HG02938 (cell line): ENCODE data around the gene NEGR1.

ENCODE experiments used
- ATAC-seq: cut with Tn5 transposase; IDR thresholded peaks from one replicate; pipeline ENCODE4 v1.9.1; 2021; ENCODE audit warnings: mild to moderate bottlenecking, moderate library complexity; ENCODE audit not compliant: unreplicated experiment

NEGR1 gene

DNA sequence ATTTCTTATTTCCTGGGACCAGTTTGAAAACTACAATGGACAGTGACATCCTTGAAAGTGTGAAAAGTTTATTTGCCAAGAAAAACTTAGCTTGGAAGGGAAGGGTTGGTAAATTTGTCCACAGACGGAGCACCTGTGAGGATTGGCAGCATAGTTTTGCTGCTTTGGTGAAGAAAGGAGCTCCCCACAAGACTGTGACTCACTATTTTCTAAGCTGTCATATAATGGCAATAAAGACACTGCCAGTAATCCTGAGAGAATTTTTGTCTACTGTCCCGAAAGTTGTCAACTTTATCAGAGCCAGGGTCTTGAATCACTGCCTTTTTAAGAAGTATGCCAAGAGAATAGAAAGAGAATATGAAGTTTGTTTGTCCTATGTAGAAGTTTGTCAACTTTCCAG is 230.8 kb downstream of the NEGR1 start:
- no peak for ATAC-seq

DNA sequence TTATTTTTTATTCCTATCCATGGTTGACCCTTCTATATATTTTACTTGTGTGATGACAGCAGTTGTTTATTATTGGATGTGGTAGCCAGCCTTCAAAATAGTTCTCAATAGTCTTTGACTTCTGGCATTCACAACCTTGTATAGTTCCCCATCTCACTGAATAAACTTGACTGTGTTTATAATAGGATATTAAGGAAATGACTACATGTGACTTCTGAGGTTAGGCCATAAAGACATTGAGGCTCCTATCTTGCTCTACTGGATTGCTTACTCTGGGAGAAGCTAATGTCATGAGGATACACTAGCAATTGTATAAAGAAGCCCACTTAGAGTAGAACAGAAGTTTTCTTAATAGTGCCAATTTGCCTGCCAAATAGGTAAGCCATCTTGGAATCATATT is 231.8 kb downstream of the NEGR1 start:
- ATAC-seq: no peak

DNA sequence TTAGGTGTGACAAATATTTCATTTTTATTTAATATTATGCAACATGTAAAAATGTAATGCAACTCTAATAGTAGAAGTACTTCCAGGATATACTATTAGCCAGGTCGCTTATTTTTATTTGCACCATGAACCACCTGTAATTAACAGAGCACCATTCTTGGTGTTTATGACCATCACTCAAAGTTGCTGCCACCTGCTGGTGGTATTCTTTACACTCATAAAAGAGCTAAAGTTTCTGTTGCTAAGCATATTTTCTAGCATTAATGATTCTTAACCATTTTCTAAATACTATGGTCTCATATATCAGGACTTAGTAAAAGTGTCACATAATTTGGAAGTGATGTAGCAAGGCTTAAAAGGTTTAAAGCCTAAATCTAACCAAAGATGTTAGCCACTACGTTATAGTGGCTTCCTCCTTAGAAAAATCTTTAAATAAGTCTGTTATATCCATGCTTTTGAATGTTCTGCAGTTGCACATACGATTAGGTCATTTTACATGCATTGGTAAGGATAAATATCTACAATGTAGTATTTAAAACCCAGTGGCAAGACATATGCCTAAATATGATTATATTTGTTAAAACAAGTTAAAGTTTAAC is 244.5 kb downstream of the NEGR1 start:
- peak; percentile 65 for ATAC-seq

DNA sequence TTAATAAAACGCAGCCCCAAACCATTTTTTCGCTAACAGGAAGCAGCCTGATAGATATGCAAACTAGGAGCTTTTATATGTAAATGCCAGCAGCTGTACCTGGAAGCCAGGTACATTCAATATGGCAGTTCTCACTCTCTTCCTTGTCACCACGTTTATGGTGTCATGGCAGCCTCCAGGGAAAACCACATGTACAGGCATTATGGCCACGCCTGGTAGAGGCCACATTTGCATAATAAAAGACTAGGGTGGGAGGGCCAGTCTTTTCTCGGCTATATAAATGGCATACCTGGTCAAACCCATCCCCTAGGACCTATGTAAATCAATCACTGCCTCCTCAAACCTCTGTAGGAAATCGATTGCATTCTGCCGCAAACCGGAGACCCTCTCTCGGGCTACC is 247.5 kb downstream of the NEGR1 start:
- ATAC-seq: no peak

DNA sequence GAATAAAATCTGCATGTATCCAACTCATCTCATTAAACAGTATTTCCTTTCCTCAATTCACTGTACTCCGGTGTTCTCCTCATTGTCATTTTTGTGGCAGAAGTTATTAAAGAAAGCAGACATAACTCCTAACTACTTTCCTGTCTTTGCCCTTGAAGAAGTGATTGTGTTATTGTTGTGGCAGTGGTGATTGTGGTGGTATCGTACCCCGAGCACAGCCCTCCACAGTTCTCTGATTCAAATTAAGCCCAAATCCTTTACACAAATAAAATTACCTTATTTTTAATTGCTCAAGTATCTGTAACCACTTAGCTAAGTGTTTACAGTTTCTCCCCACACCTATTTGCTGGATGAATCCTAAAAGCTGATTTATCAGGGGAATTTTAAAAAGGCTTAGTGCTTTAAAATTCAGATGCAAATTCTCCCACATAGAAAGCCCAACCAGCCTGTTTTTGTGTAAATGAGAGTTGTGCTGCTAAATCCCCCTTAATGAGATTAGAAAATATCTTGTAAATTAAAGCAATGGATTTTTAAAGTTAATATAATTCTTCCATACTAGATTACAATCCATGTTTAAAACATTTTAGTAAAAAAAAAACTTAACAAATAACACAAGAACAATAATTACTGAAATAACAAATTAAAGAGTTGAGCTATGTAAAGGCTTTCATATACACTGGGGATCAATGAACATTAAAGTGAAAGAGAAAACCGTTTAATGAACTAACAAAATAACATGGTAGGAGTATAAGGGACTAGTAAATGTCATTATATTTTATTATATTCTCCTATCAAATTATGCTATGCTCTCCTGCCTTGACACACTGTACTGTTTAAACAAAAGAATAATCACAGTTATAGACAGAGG is 259.0 kb downstream of the NEGR1 start:
- ATAC-seq: no peak

DNA sequence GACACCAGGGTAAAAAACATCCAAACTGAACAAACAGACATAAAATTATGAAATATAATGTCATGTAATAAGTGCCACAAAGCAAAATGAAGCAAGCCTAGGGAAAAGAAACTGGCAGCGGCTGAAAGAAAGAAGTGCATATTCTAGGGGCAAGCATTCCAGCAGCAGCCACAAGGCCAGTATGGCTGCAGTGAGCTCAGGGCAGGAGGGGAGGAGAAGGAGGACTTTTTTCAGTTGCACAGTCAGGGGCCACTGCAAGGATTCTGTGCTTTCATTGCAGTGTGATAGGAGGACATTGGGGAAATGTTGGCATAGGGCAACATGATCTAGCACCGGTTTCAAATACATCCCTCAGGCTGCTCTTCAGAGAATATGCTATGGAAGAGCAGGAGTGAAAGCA is 263.8 kb downstream of the NEGR1 start:
- no peak for ATAC-seq

DNA sequence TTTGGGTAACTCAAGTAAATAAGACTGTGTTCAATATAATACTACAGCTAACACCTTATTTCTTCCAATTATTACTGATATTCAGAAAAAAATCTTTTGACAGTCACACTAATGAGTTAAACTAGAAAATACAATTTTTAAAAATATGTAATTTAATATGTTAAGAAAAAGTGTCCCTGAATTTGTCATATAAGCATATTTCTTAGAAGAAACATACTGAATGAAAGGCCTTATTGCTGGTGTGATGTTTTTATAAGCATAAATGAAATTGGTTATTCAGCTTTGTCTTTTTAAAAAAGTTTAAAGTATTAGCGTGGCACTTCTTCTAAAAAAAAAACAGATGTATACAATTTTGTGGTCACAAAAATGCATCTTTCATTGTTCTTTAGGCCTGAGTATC is 267.3 kb downstream of the NEGR1 start:
- ATAC-seq: no peak

DNA sequence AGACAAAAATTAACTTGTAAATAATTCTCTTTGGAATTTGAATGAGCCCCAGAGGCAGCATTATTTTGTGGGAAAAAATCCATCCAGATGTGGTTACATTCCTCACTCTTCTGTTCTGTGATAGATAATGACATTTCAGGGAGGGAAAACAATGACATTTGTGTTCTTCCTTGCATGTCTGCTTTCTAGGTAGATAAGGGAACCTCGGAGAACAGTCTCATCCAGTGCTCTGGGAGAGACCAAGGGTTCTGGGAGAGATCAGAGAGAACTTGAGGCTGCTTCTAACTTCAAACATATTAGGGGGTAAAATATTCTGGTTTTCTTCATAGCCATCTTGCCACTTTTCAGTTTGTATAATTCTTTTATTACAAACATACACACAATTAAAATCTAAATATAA is 269.2 kb downstream of the NEGR1 start:
- no peak for ATAC-seq

DNA sequence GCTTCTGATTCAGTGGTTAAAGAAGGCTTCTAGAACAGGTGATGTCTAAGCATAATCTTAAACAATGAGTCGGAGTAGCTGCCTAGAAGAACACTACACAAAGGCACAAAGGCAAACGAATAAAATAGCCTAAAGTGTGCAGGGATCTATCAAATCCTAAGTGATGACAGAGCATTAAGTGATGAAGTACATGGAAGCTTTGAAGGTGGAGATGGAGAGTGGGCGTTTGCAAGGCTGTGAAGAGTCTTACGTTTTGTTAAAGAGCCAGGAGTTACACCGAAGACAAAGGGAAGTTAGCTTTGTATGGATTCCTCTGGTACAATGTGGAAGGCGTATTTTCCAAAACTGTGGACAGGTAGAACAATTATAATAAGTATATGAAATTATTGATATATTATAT is 270.6 kb downstream of the NEGR1 start:
- ATAC-seq: no peak

DNA sequence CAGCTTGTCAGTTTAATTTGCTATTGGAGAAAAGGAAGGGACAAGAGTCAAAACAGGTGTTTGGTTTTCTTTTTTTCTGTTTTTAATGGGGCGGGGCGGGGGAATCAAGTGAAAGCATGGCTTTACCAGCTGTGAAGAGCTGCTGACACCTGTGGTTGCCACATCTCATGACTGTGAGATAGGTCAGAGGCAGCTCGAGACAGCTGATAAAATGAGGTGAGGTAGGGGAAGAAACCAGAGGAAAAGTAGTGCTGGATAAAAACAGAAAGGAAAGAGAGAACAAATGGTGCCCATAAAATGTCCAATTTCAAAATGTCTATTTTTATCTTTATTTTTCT is 272.3 kb downstream of the NEGR1 start:
- no peak for ATAC-seq

DNA sequence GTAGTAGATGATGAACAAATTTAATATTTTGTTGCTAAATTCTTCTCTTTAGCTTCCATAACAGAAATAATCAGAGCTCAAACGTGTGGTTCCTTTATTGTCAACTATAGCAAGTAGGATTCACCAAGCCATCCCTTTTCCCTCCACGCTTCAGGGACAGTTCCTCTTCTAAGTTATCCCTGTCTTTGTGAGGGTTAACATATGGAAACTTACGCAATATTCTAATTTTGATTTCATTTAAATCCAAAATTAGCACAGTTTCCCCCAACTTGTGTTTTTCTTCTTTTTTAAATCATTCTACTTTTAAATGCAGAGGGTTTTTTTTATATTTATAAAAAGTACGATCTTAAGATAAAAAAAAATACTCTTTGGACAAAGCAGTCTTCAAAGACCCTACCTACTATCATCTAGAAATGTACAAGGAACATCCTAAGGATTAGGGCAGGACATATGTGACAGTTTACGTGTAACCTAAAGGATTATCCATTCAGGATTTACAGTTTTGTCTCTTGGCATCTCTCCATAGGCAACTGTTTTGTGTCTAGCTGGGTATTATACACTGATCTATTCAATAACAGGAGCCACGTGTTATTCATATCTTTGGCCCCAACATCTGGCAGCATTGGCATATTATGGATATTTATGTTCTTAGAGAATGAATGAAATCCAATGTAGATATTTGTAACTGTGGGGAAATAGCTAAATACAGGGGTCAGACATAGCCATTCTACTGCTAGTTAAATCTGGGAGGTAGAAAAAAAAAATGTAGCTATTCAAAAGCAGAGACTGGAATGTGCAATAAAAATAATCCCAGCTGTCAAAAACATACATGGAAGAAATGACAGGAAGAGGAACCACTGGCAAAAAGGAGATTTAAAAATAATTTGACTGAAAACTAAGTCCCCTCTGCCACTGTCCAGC is 272.9 kb downstream of the NEGR1 start:
- ATAC-seq: no peak

DNA sequence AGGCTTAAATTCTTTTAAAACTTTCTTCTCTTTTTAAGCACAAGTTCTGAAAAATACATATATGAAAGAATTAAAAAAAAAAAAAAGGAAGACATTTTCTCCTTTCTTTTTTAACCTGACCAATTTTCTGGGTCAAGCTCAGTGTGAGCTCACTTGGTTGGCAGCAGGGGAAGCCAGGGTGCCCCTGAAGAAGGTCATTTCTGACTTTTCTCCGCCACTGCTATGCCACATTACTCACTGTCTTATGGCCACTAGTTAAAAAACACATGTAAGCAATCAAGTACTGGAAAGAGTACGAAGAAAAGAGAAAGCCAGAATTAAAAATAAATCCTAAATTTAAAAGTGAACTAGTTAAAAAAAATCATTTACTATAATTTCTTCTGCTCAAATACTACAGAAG is 275.0 kb downstream of the NEGR1 start:
- no peak for ATAC-seq

DNA sequence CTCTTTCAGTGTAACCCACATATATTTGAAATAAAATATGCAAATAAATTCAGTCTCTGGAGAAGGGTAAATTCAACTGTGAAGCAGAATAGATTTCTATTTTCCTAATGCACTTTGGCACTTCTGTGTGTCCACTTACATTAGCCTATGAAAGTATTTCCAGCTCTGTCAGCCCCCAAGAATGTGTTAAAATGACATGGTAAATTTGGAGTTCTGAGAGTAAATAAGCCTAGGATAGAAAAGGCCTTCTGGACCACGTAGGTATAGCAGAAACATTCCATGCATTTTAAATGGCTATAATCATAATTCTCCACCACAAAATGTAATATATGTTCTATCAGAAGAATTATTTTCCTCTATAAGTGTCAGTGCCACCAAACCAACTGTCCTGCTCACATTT is 276.2 kb downstream of the NEGR1 start:
- no peak for ATAC-seq

DNA sequence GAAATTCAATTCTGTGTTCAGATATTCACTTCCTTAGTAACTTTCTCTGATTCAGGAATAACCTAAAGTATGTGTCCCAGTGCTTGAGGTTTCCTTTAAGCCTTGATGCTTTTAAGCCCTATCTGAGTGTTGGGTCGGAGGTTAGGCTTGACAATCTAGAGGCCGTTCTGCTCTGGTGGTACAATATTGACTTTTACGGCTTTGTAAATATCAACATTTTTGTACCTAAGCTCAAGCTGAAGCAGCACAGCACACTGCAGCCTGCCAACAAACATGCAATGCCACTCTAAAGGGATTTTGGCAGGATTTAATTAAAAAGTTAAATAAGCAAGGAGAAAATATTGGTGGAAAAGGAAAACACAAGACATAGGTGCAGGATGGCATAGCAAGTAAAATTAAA is 279.2 kb downstream of the NEGR1 start:
- no peak for ATAC-seq

DNA sequence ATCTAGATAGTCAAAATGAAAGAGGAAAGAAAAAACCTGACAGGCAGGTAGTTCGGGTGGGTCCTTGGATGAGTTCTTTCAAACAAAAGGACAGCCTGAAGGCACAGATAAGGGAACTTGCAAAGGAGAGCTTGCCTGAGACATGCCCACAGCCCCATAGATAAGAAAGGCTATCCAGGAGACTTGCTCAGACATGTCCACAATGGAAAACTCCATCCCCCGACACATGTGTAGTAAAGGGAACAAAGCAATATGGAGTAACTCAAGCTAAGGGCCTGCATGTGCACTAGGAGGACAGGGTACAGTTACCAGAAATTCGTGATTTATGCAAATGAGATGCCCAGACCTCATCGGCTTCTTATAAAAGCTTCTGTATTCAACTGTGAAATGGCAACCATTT is 281.5 kb downstream of the NEGR1 start:
- no peak for ATAC-seq

DNA sequence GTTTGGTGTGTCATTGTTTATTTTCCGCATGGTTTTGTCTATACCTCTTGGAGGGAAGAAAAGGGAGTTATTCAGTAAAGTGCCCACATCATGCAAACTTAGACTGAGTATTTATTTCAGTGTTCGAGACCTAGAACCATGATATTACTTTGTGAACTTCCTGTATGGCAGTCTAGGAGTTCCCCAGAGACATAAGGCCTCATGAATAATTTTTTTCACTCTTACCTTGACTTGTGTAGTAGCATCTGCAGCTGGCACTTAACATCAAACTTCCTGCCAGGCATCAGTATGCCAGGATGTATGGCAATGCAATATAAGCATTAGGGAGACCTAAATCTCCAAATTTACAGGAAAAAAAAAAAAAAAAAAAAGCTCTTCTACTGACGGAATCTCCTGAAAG is 287.7 kb downstream of the NEGR1 start:
- ATAC-seq: no peak

DNA sequence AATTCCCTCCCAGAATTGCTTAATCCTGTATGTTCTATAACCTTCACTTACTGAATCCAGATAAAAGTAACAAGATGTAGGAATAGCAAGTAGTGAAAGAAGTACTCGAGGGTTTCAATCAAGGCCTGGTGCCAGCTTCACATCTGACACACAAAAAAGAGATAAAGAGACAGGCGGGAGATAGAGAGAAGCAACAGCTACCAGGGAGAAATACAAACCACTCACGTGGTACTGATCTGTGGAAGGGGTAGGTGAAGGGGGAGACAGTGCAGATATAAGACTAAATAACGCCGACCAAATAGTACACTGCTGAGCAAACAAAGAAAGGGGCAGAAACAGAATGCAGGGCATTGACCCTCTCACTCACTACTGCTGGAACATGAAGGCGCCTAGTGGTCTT is 295.2 kb downstream of the NEGR1 start:
- ATAC-seq: no peak

DNA sequence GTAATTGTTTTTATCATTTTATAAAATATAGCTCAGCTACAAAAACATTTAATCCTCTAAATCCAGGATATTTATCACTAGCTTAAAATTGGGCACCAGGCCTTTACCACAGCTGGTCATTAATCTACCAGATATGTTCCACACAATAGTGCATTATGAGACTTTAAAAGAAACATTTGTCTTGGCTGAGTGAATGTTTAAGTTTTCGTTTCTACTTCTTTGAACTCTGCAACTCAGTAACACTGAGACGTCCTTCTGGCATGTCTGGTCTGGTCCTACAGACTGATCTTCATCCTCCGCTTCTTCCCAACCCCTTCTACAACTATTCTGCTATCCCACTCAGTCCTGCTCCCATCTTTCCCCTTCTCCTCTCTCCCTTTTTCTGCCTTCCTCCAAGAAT is 296.2 kb downstream of the NEGR1 start:
- no peak for ATAC-seq

DNA sequence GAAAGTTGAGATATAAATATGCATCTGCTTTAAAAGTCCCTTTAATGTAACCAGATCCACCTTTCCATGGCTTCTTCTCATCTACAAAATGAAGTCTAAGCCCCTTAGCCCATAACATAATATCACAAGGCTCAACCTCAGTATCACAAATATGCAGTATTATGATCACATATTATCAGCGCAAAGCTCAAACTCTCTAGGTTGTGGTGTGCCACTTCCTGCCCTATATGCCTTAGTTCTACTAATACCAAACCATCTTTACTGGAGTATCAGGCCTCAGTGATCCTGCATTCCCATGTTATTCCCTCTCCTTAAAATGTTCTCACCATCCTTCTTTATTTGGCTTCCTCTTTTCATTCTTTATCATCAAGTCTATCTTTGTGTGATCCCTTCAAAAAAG is 301.8 kb downstream of the NEGR1 start:
- ATAC-seq: no peak

DNA sequence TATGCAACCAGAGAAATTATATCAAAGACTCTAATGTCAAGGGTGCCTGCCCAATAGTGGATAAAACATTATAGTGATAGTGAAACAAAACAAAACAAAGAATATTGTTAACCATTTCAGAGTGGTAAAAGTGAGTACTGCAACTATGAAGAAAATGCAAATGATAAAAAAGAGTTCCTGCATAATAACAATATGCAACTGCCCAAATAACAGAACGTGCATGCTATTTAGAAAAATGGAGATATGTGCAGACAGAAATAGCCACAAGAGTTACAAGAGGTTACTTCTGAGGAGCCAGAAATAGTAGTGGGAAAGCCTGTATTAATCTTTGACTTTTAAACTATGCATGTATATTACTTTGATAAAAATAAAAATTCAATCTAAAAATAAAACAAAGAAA is 302.5 kb downstream of the NEGR1 start:
- ATAC-seq: peak; percentile 62

DNA sequence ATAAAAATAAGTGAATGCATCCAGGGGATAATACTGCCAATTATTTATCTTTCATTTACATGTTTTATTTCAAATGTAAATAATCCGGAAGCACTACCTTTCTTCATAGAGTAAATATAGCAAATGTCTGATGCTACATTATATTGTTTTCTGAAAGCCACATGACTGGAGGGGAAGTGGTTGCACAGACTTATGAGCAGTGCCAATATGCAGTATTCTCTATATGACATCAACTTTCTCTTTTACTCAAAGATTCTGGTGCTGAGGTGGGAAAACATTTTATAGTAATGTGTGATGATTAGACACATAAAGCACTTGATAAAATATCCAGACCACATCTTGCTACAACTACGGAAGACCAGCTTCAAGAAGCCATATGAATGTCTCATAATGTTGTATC is 314.7 kb downstream of the NEGR1 start:
- ATAC-seq: peak; percentile 94

DNA sequence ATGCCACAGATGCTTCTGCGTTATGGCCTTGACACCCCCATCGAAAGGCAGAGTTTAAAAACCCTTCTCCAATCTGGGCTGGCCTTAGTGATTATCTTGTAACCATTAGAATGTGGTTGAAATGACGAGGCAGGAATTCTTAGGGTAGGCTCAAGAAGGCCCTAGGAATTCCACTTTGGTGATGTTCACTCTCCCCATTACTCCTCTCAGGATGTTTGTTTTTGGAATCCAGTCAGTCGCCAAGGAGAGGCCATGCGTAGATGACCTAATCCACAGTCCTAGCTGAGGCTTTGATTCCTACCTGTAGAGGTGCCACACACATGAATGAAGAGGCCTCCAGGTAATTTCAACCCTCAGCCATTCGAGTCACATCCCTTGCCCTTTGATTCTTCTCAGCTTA is 318.2 kb downstream of the NEGR1 start:
- ATAC-seq: no peak
